Measurements from ENCODE around the gene C9orf85.

C9orf85 gene

GRCh38 chr9:71908825-71909224, 2.6 kb upstream of the C9orf85 start:
- DNase-seq, result no peak

- DNase-seq, result peak; percentile 30
Observed at GRCh38 chr9:71909887-71910649, 1.4 kb upstream of the C9orf85 start.

DNA sequence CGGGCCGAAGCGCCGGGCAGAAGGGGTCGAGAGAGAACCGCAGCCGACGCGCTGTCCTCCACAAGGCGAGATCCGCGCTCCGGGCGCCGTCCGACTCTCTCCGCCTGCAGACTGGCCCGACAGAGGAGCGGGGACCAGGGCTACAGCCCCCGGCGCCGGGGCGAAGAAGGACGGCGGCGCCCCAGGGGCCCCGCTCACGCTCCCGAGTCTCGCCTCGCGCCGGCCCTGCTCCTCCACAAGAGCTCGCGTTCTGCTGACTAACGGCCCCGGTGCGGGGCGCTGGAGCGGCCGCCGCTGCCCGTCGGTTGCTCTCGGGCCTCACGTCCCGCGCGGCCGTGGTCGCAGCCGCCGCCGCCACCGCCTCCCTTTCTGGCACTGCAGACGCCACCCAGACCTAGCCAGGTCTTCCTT, 784 bp upstream of the C9orf85 start:
- no peak for DNase-seq

DNA sequence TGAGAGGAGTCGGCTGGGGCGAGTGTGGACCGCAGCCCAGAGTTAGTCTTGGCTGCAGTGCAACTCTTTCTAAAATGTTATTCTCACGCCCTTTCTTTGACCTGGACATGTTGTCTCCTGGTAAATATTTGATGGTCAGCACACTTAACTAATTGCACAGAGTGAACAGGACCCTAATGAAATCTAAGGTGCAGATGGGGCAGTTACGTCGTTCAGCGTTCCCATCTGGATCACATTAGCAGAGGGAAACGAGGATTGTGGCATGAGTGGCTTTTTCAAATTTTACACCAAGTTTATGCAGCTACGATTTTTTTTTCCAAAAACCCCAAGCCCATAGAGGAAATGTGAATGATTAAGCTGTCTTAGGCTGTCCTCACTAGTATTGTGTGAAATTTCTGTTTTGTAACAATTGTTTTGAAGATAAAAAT, 483 bp downstream of the C9orf85 start:
- peak; percentile 63 for DNase-seq

- no peak for DNase-seq
Observed at GRCh38 chr9:71915495-71915894, 4.1 kb downstream of the C9orf85 start.

DNA sequence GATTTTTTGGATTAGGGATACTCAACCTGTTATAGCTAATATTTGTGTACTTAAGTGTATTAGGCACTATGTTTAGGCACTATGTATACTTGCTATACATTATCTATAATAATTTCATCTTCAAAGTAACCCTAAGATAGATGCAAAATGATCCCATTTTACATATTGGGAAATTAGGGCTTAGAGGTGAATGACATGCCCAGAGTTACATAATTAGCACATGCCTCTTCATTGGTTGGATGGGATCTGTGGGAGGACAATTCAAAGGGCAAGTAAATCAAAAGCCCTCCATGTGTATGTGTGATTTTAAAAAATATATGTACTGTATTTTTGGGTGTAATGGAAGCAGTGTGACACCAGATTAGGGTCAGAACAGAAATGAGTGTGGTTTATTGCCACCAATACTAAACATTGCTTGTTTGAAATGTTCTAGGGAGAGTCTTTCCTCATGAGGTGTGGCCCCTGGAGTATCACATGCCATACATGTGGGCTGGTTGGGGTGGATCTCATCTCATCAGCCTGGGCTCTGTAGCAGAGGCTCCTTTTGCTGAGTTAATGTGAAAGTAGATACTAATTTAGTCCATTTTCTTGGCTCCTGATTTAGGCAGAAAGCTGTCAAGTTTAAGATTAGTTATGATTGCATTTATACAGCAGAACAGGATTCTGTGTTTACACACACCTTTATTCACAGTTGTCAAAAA, 5.5 kb downstream of the C9orf85 start:
- DNase-seq, result no peak

DNA sequence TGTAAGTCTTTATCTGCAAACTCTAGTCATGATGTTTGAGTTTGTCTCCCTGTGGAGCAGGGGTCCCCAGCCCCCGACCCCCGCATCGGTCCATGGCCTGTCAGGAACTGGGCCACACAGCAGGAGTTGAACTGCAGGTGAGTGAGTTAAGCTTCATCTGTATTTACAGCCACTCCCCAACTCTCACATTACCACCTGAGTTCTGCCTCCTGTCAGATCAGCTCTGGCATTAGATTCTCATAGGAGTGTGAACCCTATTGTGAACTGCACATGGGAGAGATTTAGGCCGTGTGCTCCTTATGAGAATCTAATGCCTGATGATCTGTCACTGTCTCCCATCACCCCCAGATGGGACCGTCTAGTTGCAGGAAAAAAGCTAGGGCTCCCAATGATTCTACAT, 7.0 kb downstream of the C9orf85 start:
- no peak for DNase-seq

- no peak for DNase-seq
Observed at GRCh38 chr9:71920456-71921189, 9.2 kb downstream of the C9orf85 start.

DNA sequence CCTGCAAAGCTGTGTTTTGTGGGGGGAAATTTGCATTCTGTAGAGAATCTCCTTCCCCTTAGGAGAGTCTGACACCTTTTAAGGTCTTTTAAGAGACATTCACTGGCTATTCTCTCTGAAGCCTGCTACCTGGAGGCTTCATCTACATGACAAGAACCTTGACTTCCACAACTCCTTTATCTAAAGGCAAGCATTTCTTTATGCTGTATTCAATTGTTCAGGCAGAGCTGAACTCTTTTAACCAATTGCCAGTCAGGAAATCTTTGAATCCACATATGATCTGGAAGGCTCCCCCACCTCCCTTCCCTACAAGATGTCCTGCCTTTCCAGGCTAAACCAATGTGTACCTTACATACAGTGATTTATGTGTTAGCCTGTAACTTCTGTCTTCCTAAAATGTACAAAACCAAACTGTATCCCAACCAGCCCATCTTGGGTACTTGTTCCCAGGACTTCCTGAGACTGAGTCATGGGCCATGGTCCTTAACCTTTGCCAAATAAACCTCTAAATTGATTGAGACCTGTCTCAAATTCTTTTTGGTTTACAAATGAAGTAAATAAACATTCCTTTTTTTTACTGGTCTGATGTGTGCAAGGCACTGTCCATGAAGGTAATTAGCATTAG, 9.9 kb downstream of the C9orf85 start:
- DNase-seq, result no peak

GRCh38 chr9:71924576-71924975, 13.1 kb downstream of the C9orf85 start:
- DNase-seq, result no peak

DNA sequence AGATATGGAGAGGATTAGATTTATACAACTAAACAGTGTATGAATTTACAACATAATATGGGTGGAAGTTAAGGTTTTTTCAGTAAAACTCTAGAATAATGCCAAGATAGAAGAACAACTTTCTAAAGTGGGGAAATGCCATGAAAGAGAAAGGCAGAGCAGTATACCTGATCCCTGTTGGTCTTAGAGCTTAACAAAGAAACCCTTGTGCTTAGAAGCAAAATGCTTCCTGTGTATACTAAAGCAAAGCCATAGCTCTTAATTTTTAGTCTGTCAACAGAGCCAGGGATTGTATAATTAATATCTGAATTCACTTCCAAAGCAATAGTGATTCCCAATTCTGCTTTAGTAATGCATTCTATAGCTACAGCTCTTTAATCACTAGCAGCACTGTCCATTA, 14.4 kb downstream of the C9orf85 start:
- DNase-seq, result no peak

DNA sequence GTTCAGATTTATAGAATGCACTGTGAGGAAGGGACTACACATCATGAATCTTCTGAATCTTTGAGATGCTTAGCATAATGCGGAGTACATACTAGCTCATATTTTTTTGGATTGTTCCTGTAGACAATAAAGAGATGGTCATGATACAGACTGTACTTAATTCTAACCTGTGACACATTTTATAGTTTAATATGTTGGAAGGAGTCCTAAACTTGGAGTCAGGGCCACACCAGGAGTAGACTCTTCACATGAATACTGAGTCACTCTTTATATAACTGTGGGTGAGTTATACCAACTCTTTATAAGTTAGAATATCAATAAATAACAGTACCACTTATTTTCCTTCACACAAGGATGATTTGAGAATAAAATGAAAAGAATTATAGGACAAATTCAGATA, 16.9 kb downstream of the C9orf85 start:
- peak; percentile 45 for DNase-seq

DNA sequence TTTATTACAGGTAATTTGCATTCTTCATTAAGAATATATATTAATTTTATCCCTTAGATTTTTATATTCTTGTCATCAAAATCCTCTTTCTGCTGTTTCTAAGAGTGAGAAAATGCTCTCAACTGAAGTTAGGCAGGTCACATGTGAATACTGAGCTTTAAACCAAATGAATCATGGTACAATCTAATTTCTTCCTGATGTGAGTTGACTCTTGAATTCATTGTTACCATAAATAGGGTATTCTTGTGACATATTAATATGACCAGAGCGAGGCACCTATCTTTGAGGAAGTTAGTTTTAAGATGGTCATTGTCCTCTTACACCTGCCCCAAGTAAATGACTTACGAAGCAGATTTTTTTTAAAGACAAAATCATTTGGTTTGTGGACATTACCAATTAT, 17.4 kb downstream of the C9orf85 start:
- peak; percentile 47 for DNase-seq

GRCh38 chr9:71929223-71929622, 17.8 kb downstream of the C9orf85 start:
- peak; percentile 83 for DNase-seq

DNA sequence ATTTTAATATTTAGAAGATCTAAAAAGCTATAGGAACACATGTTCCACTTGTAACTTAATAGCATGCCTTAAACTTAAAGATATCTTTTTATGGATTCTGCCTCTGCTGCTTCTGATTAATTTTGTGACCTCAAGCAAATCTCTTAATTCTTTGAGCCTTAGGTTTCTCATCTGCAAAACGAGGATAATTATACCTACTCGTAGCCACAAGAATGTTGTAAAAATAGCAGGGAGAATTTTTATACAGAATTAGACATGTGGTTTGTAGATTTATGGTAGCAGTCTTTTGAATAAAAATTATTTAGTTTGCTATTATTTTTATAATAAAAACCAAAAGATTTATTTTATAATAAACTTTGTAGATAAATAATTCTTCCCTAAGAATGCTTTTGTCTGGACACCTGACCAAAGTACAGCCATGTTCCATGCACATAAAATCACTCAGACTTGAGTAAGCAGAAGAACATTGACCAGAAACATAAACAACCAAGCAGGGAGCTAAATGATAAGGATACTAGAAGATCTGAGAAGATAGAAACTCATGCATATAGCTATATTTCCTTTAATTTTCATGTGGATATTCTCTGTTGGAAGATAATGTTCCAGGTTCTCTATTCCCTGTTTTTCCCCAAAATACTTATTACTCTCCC, 18.5 kb downstream of the C9orf85 start:
- peak; percentile 89 for DNase-seq

GRCh38 chr9:71931166-71931565, 19.7 kb downstream of the C9orf85 start:
- no peak for DNase-seq

GRCh38 chr9:71936066-71936465, 24.6 kb downstream of the C9orf85 start:
- no peak for DNase-seq

DNA sequence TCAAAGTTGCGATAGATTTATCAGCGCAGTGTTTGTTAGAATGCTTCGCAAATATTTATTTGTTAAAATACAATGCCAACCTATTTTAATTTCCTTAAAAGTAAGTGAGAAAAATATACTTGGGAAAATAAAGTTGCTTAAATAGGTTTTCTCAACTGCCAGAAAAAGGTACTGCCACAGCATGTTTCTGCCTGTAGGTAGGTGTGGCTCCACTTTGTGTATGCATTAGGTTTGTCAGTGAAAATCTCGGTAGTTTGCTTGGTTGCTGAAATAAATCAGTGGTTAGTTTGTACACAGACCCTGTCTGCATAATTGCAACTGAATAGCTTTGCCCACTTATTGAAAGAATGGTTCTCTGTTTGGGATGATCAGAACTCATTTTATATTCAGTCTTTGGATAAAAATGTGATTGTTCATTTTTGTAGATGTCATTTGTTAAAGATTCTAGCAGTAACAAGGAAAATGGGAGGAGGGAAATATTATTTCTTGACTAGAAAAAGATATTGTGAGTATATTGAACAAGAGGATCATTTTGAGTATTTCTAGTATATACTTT, 25.7 kb downstream of the C9orf85 start:
- DNase-seq, result no peak

DNA sequence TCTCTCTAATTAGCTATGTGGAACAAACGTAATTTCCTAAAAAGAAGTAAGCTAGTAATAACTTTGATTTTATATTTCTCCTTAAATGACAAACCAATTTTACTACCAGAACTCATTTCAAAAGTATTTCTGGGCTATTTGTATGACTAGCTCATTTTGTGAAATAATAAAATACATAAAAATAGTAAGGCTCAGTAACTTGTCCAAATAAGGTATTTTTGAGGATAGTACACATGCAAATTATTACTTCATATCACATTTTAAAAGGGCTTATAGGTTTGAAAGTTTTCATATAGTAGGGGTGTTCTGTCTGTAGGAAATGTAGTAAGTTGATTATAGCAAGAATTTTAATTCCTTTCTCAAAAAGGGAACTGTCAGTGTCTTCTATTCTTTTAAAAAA, 26.5 kb downstream of the C9orf85 start:
- peak; percentile 30 for DNase-seq

DNA sequence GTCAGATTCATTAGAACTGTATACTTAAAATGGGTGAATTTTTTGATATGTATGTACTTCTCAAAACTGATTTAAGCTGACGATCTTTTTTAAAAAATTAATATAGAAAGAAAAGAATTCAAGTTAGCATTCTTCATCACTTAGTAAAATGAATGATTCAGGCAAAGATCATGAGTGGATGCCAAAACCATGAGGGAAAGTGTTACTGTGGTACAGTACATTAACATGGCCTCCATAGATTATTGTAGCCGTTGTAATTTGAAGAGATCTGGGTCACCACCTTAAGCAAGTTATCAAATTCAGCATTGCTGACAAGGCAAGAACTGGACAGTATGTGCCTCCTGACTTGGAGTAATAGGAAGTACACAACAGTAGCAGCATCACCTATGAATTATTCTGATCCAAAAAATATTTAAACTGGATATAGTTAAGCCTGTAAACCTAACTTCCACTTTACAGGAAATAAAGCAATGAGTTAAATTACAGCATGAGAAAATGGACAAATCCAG, 29.7 kb downstream of the C9orf85 start:
- peak; percentile 38 for DNase-seq

DNA sequence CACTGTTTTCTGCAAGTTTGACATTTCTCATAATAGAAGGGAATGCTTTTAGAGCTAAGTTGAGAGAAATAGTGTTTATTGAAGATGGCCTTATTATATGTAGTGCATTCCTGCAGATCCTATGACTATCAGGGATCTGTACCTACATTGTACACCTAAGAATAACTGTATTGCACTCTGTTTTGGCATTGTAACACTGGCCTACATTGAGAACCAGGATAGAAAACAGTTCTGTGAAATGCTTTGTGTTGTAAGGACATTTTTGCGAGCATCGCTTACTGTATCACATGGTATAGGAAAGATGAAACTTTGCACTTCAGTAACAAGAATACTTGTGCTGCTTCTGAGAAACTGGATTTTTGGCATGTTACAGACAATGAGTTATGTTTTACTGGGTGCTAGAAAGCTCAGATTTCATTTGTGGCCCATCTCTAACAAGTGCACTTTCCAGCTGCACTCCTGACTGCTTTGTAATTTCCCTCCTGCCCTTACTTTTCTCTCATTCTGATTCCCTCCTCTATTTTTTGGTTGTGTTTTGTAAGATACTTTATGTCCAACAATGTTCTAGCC, 30.6 kb downstream of the C9orf85 start:
- no peak for DNase-seq

All from fibroblast of skin of right quadriceps (primary cell).